Renal cortical epithelial cell (primary cell): ENCODE data around the gene TMEM196. TPM values are rescaled to one million over a fixed set of nuclear protein-coding genes. Genes with fewer than 3 reads are reported as not detected.

Experiments
- DNase-seq: peaks from one replicate; pipeline ENCODE4 v3.0.0-alpha.2; 2011; ENCODE audit warnings: low read depth
- total RNA-seq: library from RNA; depleted of rRNA; stranded (reverse); fragments of >200 nt; gene quantifications from 2 replicates; pipeline ENCODE4 v1.2.3, GENCODE V29; 2014

TMEM196 gene
- 0.17 and 1.2 TPM in 2 replicates for total RNA-seq

DNA sequence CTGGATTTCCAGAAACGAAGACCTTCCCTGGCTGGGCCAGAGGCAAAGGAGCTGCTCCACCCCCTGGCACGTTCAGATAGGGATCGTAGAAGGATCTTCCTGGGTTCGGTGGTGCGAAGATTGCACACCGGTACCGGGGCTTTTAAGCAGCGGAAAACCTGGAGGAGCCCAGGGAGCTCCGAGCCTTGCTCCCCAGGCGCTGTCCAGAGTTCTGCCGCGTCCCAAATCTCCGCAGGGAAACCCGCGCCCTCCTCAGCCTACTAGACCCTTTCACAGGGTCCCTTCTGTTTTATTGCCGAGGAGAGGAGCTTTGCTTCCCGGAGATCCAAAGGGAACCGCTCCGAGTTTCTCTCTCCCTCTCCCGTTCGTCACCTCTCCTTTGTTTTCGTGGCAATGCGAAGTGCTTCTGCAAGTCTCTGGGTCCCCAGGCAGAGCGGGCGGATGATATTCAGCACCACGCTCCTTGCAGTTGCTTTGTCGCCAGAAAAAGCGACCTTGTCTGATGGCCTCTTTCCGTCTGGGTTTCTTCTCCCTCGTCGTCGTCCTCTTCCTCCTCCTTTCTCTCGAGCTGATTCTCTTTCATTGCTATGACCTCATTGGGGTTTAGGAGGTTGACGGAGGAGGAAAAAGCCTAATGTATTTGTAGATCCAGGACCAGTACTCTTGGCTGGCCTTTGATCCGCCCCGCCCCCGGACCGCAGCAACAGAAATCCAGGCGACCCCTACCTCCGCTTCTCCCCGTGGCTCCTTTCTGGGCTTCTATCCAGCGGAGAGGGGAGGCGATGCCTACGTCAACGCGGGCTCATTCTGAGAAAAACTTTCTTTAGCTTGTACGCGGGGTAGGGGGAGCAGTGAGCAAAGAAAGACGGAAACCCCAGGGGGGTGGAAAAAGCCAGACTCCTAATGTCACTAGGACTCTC lies at the start of gene TMEM196:
TSS of gene TMEM196 (minus strand) at position 777 of the 920 bp plus-strand sequence. CDS start 921 bp downstream, outside the sequence.
- peak; percentile 33 for DNase-seq

DNA sequence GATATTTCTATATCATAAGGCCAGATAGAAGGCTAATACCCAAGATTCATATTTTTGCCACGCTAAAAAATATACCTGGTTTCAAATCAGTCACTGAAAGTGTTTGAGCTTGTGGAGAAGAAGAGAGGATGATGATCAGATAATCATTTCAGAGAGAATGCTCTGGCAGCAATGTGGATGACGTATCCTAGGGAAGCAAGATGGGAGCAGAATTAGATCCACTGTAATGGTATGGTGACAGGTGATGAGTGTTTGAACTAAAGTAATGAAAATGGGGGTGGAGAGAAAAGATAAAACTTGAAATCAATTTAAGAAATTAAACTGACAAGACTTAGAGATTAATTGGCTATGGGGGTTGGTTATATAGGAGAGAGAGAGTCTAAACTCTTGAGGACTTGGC lies 42.7 kb upstream of the TMEM196 start:
- DNase-seq = no peak

DNA sequence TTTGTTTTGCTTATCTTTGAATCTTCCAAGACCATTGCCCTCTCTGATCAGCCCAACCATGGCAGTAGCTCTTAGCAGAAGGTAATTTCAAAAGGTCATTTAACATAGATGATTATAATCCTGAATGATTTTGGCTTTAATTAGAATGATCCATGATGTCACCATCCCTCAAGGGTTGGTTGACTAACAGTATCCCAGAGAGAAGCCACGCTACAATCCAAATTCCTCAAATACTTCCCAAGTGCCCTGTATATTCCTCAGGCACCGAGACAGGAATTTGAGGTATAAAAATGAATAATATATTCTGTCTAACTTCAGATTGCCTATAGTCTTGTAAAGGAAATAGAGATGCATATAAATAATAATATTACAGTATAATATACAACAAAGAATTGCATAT lies 42.1 kb upstream of the TMEM196 start:
- DNase-seq = peak; percentile 40

DNA sequence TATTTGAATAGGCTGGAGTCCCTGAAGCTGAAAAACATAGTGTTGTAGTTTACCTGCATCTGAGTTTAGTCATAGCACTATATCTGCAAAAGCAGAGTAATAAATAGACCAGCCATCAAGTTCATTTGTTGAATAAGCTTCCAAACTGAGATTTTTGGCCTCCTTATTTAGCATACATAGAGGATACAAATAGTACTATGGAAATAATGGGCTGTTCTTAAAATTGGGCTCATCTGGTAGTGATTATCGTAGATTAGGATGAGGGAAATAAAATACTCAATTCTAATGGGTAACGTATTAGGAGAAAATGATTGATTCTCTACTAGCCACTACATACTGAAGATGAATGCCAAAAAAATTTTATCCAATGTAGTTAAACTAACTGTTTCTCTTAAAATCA lies 41.4 kb upstream of the TMEM196 start:
- no peak for DNase-seq

DNA sequence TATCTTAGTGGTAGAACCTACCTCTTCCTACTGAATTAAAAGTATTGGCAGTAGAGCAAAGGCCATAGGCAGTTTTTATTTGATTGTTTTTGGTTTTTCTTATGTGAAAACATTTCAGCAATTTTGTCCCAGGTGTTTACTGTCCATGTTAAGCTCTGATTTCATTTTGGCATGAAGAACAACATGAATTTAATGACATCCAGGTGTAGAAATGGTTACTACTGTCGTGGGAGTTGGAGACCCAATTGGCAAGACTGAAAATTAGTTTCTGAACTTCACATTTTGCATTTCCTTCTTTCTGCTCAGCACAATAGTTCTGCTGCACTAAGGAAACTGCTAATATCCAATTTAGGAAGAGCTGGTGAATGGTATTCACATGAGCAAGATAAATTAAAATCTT lies 38.0 kb upstream of the TMEM196 start:
- DNase-seq = no peak

DNA sequence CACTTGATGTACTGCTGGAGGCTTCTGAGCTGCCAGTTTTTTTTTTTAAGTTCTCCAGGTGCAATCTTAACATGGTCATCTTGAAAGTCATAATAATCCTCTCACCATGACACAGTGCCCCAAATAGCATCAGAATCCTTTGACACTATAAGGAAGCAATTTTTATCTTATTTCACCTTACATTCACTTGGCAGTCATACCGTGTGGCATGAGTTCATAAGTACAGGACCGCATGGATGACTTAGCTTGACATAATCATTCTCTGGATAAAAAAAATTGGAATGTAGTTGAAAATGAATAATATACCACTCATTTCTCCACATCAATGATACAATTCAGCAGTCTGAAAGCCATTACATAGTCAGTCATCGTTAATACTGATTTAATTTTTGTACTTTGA lies 25.6 kb upstream of the TMEM196 start:
- DNase-seq = no peak

DNA sequence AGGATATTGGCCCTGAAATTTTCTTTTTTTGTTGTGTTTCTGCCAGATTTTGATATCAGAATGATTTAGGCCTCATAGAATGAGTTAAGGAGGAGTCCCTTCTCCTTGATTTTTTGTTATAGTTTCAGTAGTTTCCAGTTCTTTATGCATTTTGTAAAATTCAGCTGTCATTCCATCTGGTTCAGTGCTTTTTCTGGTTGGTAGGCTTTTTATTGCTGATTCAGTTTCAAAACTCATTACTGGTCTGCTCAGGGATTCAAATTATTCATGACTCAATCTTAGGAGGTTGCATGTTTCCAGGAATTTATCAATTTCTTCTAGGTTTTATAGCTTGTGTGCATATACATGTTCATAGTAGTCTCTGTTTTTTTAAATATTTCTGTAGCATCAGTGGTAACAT lies 10.1 kb upstream of the TMEM196 start:
- peak; percentile 42 for DNase-seq

DNA sequence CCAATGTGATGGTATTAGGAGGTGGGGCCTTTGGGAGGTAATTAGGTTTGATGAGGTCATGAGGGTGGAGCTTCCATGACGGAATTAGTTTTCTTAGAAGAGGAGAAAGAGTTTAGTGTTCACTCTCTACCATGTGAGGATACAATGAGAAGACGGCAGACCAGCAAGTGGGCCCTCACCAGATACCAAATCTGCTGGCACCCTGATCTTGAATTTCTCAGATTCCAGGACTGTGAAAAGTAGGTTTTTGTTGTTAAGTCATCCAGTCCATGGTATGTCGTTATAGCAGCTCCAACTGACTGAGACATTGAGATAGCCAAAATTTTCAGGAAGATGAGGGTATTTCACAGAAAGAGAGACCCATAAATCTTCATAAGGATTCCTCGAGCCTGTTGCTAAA lies 3.6 kb upstream of the TMEM196 start:
- DNase-seq = no peak

DNA sequence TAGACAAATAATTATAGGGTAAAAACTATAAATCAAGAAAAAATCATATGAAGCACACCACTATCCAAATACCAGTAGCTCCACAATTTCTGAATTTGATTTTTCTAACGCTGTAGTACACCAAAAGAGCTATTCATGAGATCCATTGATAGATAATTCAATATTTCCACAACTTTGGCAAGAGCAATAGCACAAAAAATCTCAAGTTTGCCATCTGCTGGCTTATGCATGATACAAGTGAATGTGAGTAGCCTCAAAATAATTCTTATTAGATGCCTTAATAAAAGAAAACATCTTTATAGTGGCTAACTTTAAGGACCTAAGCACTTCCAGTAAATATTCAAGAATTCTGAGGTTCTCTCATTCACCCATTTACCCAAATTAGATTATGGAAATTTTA lies 2.2 kb upstream of the TMEM196 start:
- no peak for DNase-seq

DNA sequence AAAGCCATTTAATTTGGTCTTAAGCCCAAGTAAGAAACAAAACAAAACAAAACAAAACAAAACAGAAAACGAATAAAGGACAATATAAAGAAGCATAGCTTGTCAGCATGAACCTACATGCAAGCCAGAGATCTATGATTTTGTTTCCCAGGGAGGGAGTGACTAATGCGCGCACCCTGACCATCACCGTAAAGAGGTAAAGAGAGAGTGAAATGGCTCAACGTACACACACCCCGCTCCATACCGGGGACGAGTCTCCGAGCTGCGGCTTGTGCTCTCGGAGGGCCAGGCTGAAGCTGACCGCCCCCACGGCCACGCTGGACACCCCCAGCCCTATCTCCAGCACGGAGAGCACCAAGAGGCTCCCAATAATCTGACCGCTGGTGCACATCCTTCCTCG lies 1.1 kb downstream of the TMEM196 start:
- no peak for DNase-seq

DNA sequence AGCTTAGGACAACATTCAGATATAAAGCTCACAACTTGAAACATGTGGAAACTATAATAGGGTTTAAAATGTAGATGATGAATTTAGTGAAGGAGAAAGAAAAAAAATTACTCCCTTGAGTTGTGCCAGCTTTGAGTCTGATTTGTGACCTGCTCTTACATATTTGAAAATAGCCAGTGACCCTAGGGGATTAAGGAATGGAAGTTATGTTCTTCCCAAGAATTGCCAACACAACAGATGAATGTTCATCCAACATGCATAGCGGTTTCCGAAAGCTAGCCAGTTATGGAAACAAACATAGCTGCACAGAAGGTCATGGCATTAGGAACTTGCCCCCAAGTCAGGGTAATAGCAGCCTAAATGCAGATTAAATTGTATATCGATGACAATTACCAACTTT lies 10.8 kb downstream of the TMEM196 start:
- DNase-seq = no peak

DNA sequence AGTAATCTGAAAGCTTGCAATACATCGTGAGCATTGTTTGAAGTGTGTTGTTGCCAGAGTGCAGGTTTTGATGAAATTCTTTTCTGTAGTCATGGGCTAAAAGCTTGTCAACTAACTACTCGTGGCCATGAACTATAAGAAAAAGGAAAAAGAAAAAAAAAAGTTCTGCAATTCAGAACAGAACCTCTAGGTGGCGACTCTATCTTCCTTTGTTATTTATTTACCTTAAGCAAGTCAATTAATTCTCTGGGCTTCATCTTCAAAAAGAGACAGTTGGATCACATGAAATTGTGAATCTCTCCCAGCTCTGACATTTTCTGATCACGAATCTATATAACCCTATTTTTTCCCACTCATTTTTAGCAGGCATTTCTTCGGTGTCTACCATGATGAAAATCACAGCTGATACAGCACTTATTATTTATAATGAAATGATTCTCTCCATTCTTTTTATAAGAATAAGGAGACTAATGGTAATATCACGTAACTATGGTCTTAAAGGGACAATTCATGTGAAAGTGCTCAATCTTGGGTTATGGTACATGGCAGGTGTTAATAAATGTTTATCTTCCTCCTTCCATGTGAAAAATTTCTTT lies 18.8 kb downstream of the TMEM196 start:
- DNase-seq = peak; percentile 67

DNA sequence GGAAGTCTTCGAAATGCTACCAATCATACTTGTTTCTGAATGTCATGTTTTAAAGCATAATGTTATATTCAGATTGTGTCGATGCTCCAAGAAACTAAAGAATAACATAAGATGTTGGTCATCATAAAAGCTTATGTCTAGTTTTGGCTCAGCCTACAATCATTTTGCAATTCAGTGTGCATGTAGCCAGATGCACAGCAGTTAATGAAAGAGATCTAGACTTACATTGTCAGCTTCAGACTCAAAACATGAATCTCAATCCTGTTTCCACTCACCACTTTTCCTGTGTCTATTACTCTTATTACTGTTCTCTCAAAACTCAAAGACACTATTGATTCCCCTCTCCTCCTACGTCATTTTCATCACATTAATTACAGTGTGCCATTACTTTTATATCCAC lies 21.4 kb downstream of the TMEM196 start:
- DNase-seq = no peak

DNA sequence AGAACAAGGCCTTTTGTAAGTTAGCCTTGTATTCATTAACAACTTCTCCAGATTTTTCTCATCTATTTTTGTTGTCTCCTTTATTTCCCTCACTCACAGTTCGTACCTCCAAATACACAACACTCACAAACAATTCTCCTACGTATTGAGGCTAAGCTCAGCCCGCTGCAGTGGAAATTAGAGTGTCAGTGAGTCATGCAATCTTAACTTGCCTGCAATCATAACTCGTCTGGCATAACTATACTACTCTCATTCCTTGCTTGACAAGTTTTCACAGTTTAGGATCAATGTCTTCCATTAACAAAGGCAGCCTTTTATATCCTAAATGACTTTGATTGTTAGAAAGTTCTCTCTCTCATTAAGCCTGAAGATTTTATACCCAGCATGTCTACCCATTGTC lies 23.8 kb downstream of the TMEM196 start:
- DNase-seq = peak; percentile 45

DNA sequence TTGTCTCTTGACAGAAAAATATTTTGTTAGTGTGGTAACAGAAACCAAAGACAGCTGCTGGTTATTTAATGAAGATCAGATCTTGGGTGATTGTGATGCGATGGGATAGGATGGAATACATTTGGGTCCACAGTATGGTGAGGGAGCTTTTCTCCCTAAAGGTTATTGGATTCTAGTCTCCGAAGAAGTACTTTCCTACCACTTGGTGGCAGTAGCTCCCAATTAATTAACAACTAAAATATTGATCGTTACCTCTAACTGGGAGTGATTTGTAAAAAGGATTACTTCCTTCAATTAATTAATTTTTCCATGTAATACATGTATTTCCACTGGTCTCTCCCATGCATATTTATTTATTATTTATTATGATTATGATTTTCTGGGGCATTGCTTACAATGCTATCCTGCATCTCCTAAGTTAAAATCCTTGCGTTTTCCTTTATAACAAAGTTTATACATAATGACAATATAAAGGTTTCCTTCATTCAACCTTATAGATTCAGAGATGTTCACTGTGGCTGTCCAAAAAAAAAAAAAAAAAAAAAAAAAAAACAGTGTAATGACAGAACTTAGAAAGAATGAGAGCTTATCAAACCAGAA lies 25.6 kb downstream of the TMEM196 start:
- DNase-seq = peak; percentile 61

DNA sequence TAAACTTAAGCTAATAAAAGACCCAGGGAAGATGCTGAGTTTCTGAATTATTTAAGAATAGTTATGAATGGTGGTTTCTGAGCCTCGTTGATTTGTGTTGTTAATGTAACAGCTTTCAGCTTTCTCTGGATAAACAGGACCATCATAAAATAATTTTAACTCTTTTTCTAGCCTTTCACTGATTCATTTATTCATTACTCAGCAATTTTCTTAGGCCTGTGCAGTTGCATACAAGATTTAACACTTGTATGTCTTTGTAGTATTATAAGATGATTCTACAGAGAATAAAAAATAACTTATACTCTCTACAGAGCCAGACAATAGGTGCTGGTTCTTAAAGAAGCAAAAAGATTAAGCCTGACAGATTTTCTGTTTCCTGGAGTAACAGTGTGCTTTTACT lies 29.3 kb downstream of the TMEM196 start:
- DNase-seq = no peak

DNA sequence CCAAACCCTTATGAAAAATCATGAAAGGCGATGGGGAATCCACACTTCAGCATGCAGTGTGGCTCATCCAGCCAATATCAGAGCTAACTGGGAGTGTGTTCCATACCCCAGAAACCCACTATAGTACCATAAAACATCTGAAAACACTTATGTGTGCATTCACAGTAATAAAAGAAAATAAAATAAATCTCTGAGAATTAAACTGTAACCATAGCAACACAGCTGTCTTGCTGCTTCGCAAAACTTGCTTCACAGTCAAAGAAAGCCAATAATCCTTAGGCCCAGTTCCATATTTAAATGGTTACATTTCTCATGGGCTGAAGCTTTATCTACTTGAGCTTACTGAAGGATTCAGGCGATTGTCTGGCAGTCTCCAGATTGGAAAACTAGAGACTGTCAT lies 44.7 kb downstream of the TMEM196 start:
- DNase-seq = no peak

DNA sequence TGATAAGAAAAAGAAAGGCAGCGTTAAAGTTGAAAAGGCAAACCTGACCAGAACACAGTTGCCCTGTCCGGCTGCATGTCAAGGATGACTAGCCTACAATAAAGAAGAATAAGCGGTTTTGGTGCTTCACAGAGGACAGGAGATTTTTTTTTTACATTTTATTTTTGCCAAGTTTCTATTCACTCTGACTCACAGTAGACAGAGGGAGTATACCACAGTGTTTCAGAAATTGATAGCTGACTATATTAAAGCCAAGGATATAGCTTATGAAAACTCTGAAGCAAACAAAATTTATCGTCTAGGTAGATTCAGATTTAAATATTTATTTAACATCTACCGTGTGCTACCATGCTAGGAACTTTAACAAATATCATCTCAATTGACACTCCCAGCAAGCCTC lies 47.6 kb downstream of the TMEM196 start:
- DNase-seq = no peak

DNA sequence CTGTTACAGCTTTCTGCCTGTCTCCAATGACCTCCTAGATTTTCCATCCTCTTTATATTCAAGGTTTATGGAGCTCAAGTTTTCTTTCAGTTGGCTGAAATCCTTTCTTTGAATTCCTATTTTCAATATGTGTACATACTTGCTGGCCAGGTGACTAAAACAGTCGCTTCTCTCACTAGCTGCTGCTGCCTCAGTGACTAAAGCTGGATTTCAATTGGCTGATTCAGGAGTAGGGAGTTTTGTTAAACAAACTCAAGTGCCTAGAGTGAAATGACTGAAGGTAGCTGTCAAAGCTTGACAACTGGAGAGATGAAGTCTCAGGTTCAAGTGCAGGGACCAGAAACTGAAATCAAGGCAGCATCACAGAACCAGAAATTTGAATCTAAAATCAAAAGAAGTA lies 57.9 kb downstream of the TMEM196 start:
- DNase-seq = no peak

DNA sequence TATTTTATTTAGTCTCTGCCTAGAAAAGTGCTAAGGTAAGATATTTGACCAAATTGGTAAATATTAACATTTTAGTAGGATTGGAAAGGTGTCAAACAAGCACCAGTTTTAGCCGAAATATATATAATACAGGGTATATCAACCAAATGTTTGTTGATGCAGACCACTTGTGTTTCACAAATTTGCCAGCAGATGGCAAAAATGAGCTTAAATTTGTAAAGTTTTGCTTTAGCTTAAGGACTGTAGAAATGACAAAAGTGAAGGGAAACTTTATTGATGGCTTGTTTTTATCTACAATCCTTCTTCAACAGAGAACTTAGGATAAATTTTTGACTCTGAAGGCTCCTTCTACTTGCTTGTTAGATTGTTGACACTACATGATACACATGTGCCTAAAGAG lies 59.7 kb downstream of the TMEM196 start:
- DNase-seq = peak; percentile 62

DNA sequence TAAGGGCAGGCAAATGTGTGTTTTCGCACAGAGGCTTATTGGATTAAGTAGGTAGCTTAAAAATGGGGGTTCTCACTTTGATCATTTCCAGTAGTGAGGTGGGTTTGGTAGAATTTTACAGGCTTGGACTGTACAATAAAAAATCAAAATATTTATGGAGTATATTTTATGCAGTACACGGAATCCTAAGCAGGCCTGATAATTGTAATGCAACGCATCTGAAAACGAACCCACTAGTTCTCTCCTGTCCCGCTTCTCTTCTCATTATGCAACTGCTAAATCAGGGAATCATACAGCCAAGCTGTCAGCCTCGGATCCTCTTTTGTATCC lies 64.2 kb downstream of the TMEM196 start:
- no peak for DNase-seq

DNA sequence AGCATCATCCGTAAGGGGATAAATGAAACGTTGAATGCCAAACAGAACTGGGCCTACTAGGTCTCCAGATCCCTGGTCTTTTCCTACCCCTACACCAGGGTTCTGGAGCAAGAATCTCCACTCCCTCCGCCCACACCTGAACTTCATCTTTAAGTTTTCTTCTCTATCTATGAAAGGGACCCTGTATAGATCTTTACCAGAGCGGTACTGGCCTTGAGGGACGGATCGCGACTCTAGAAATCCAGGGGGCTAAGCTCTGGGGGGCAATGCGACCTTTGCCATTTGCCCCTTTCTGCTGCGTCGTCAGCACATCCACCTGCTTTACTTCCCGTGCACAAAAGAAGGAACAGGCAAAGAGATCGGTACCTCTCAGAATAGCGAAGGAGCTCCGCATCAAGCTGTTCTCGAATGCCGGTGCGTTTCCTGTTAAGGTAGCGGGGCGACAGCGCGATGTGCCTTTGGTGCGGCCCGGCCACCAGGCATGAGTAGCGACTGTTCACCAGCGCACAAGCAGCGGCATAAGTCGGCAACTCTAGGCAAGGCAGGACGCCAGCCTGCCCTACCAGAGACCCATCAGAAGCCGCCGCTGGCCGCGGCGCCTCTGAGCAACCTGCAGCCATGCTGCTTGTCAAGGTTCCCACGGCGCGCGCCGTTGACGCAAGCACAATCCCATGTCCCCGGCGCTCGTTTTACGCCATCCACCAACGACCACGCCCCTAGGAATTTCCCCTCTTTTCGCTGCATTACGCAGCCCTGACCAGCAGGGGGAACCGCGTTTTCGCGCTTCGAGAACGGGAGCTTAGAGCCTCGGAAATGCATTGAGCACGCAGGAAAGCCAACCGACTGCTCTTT lies 64.8 kb downstream of the TMEM196 start, which contains the start of gene POLR1F:
TSS of gene POLR1F (minus strand) at position 641 of the 852 bp plus-strand sequence. CDS start at position 620, 21 bp downstream.
- DNase-seq = peak; percentile 84
